CD14-positive monocyte (primary cell): ENCODE results near the gene ATXN1. TPM values are rescaled to one million over a fixed set of nuclear protein-coding genes. Genes with fewer than 3 reads are reported as not detected.

Experiments
- DNase-seq, 3 donors: peaks; one replicate each; pipeline ENCODE4 v3.0.0-alpha.2; 2011 to 2022
- H2AFZ ChIP-seq: 2 replicates; pipeline ENCODE4 v1.6.0; 2012; ENCODE audit warnings: mild to moderate bottlenecking, low read depth, low read length, inconsistent platforms; ENCODE audit not compliant: insufficient read depth, poor library complexity, severe bottlenecking
- H3K27ac ChIP-seq, 2 donors: 1 replicate in 1 of 2; 2 replicates in 1 of 2; pipeline ENCODE4 v1.5.1; 2012 to 2013; ENCODE audit warnings: low read length in 2 of 2, control low read depth in 1 of 2, inconsistent platforms in 1 of 2, low read depth in 1 of 2, mild to moderate bottlenecking in 1 of 2
- H3K27me3 ChIP-seq, 2 donors: one replicate each; pipeline versions ENCODE4 v1.6.0 to v1.6.1; 2011 to 2013; ENCODE audit warnings: low read length in 2 of 2; ENCODE audit not compliant: control insufficient read depth in 2 of 2, insufficient read depth in 2 of 2
- H3K36me3 ChIP-seq, 2 donors: replicated peaks in 1 of 2; 1 replicate in 1 of 2; 2 replicates in 1 of 2; pipeline versions ENCODE4 v1.5.1 to v1.6.1; 2012 to 2013; ENCODE audit warnings: low read length in 2 of 2, control low read depth in 1 of 2, inconsistent platforms in 1 of 2, mild to moderate bottlenecking in 1 of 2; ENCODE audit not compliant: insufficient read depth in 2 of 2, control insufficient read depth in 1 of 2
- H3K4me1 ChIP-seq, 2 donors: 1 replicate in 1 of 2; 2 replicates in 1 of 2; pipeline versions ENCODE4 v1.5.1 to v1.6.1; 2012 to 2013; ENCODE audit warnings: low read length in 2 of 2, control low read depth in 1 of 2, inconsistent platforms in 1 of 2, mild to moderate bottlenecking in 1 of 2, moderate library complexity in 1 of 2; ENCODE audit not compliant: insufficient read depth in 2 of 2, control insufficient read depth in 1 of 2
- H3K4me2 ChIP-seq: replicated peaks from 2 replicates; pipeline ENCODE3; 2012; ENCODE audit warnings: low read length, moderate library complexity, mild to moderate bottlenecking; ENCODE audit not compliant: poor library complexity, severe bottlenecking; ENCODE audit errors: extremely low read depth
- H3K4me3 ChIP-seq, 3 experiments: fragments of 200-600 bp in 1 of 3; sonication (generic) in 1 of 3; replicated peaks in 1 of 3; 1 replicate in 2 of 3; 2 replicates in 1 of 3; pipeline ENCODE4 v1.5.1; 2011 to 2013; ENCODE audit warnings: low read length in 3 of 3, mild to moderate bottlenecking in 3 of 3, control low read depth in 2 of 3, low read depth in 2 of 3, inconsistent platforms in 1 of 3, moderate library complexity in 1 of 3
- H3K79me2 ChIP-seq: 2 replicates; pipeline ENCODE4 v1.6.0; 2012; ENCODE audit warnings: mild to moderate bottlenecking, control low read depth, inconsistent platforms, low read length, moderate library complexity; ENCODE audit not compliant: insufficient read depth
- H3K9ac ChIP-seq: 2 replicates; pipeline ENCODE4 v1.6.0; 2017; ENCODE audit warnings: low read length, mild to moderate bottlenecking; ENCODE audit not compliant: insufficient read depth, poor library complexity, severe bottlenecking
- H3K9me3 ChIP-seq, 2 donors: replicated peaks in 1 of 2; 1 replicate in 1 of 2; 2 replicates in 1 of 2; pipeline versions ENCODE4 v1.5.1 to v1.6.1; 2012 to 2013; ENCODE audit warnings: low read length in 2 of 2, control low read depth in 1 of 2; ENCODE audit not compliant: control insufficient read depth in 1 of 2, insufficient read depth in 1 of 2
- H4K20me1 ChIP-seq: 2 replicates; pipeline ENCODE4 v1.6.0; 2012; ENCODE audit warnings: mild to moderate bottlenecking, low read length, control low read depth, moderate library complexity; ENCODE audit not compliant: insufficient read depth
- H3K27ac Mint-ChIP-seq, 7 donors: one replicate each; pipeline ENCODE4 v1.8.0; 2020; ENCODE audit warnings: mild to moderate bottlenecking in 7 of 7, mixed read lengths in 7 of 7, moderate library complexity in 6 of 7, inconsistent platforms in 2 of 7
- H3K27me3 Mint-ChIP-seq, 3 donors: one replicate each; pipeline ENCODE4 v1.8.0; 2021 to 2022; ENCODE audit warnings: low read depth in 3 of 3, mild to moderate bottlenecking in 3 of 3, mixed read lengths in 3 of 3, moderate library complexity in 3 of 3, inconsistent platforms in 1 of 3
- H3K36me3 Mint-ChIP-seq, 2 donors: one replicate each; pipeline ENCODE4 v1.8.0; 2020; ENCODE audit warnings: mixed read lengths in 2 of 2, inconsistent platforms in 1 of 2, mild to moderate bottlenecking in 1 of 2
- H3K4me1 Mint-ChIP-seq: one replicate; pipeline ENCODE4 v1.8.0; 2020; ENCODE audit warnings: mild to moderate bottlenecking, mixed read lengths
- H3K4me3 Mint-ChIP-seq, 2 donors: one replicate each; pipeline ENCODE4 v1.8.0; 2020; ENCODE audit warnings: mild to moderate bottlenecking in 2 of 2, mixed read lengths in 2 of 2, moderate library complexity in 1 of 2
- H3K9me3 Mint-ChIP-seq, 7 donors: one replicate each; pipeline ENCODE4 v1.8.0; 2020 to 2022; ENCODE audit warnings: mixed read lengths in 7 of 7, mild to moderate bottlenecking in 6 of 7, moderate library complexity in 6 of 7, inconsistent platforms in 2 of 7
- WGBS: methylation state at CpG from one replicate; pipeline ENCODE4 v1.1.5; 2013; ENCODE audit warnings: missing lambda C conversion rate; ENCODE audit not compliant: insufficient coverage; 5-methylcytosine and 5-hydroxymethylcytosine counted together
- intact Hi-C, 2 donors: fragments of 100-400 bp; cut with micrococcal nuclease; formaldehyde crosslinking; loops; one replicate each; pipeline versions ENCODE4 v1.15.0 to v1.15.1; 2023
- polyA plus RNA-seq, 3 donors: library from polyadenylated mRNA; depleted of rRNA in 1 of 3; unstranded in 2 of 3; stranded (reverse) in 1 of 3; fragments of 300-500 nt in 2 of 3; fragments of >200 nt in 1 of 3; fragmentation: Illumina TruSeq in 2 of 3; gene quantifications; 1 replicate in 2 of 3; 2 replicates in 1 of 3; pipeline ENCODE4 v1.2.3, GENCODE V29; 2012 to 2021
- TF ChIP-seq, protein P1 (sequence below): fragments of 200-600 bp; IDR thresholded peaks from one replicate; pipeline ENCODE4 v1.8.0; 2022; ENCODE audit warnings: antibody characterized with exemption, mild to moderate bottlenecking

Gene ATXN1
- polyA plus RNA-seq, 3 donors = 8.8 to 19.1 (median 10.9) TPM

DNA sequence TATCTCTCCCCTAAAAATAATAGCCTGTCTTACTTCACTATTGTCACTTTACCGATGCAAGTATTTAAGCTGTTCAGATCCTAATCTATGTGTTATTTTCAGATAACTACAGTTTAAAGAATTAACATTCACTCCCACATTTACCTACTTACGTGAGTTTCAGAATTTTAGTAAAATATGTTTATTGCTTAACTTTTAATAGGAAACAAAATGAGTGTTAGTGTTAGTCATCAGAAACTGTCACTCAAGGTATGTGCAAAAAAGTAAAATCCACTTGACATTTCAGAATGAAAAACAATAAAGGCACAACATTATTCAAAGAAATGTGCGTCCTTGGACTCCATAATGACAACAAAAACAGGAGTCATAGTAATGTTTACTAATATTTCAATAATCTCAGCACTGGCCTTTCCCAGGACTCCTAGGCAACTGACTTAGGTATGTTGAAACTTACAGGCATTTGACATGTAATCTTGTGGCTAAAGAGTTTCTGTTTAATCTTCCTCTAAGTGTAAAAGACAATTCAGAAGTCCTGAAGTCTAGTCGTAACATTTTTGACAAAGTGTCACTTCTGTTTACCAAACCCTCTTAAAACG, 4.5 kb downstream of the ATXN1 start:
- peak overlapping the region; percentile 62 to 81 (median 68) for H3K27ac Mint-ChIP-seq
- peak; percentile 32 to 71 (median 69) for DNase-seq
- H3K36me3 Mint-ChIP-seq = peaks cover 14 to 22% of the 10 kb centered on the region in 2 donors
- H3K9me3 Mint-ChIP-seq = no peaks in the 10 kb centered on the region
- TF ChIP-seq, protein P1, sequence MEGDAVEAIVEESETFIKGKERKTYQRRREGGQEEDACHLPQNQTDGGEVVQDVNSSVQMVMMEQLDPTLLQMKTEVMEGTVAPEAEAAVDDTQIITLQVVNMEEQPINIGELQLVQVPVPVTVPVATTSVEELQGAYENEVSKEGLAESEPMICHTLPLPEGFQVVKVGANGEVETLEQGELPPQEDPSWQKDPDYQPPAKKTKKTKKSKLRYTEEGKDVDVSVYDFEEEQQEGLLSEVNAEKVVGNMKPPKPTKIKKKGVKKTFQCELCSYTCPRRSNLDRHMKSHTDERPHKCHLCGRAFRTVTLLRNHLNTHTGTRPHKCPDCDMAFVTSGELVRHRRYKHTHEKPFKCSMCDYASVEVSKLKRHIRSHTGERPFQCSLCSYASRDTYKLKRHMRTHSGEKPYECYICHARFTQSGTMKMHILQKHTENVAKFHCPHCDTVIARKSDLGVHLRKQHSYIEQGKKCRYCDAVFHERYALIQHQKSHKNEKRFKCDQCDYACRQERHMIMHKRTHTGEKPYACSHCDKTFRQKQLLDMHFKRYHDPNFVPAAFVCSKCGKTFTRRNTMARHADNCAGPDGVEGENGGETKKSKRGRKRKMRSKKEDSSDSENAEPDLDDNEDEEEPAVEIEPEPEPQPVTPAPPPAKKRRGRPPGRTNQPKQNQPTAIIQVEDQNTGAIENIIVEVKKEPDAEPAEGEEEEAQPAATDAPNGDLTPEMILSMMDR = no peak
- Histone ChIP-seq H3K9me3 (no peaks in the 10 kb centered on the region), H3K4me3 (no peak overlapping the region), H3K4me1 (peaks cover 42 to 71% of the 10 kb centered on the region in 2 donors), H3K36me3 (no peaks in the 10 kb centered on the region), H4K20me1 (peaks cover 39% of the 10 kb centered on the region), H3K27me3 (no peaks in the 10 kb centered on the region), H3K27ac (peak overlapping the region in 1 of 2 donors; percentile 66), H2AFZ (no peak overlapping the region), H3K79me2 (peaks cover 81% of the 10 kb centered on the region), H3K4me2 (peak overlapping the region; percentile 6), H3K9ac (no peak overlapping the region)
- intact Hi-C loops = loop anchor here in 1 of 2 donors (5.0 kb wide), 1 partner anchor 169 kb away; no protein-coding TSS in a partner anchor
- H3K4me3 Mint-ChIP-seq = no peak overlapping the region
- no peaks in the 10 kb centered on the region for H3K27me3 Mint-ChIP-seq
- WGBS = 0% methylated on average over 1 of the region's 5 CpGs
- peaks cover 64% of the 10 kb centered on the region for H3K4me1 Mint-ChIP-seq

GRCh38 chr6:16755544-16755943, 5.7 kb downstream of the ATXN1 start:
- Mint-ChIP-seq H3K9me3 (no peaks in the 10 kb centered on the region), H3K4me1 (peaks cover 74% of the 10 kb centered on the region), H3K27me3 (no peaks in the 10 kb centered on the region), H3K27ac (peak overlapping the region in 1 of 7 donors; percentile 41), H3K4me3 (no peak overlapping the region), H3K36me3 (peaks cover 21 to 34% of the 10 kb centered on the region in 2 donors)
- Histone ChIP-seq H3K4me3 (no peak overlapping the region), H3K27ac (no peak overlapping the region), H3K9ac (no peak overlapping the region), H3K9me3 (no peaks in the 10 kb centered on the region), H3K79me2 (peaks cover 88% of the 10 kb centered on the region), H3K4me2 (no peak overlapping the region), H3K36me3 (peaks cover 0 to 4% of the 10 kb centered on the region in 2 donors), H3K27me3 (no peaks in the 10 kb centered on the region), H2AFZ (no peak overlapping the region), H3K4me1 (peaks cover 46 to 80% of the 10 kb centered on the region in 2 donors), H4K20me1 (peaks cover 39% of the 10 kb centered on the region)
- TF ChIP-seq, protein P1 = no peak
- DNase-seq = no peak
- WGBS = no CpG with 5 or more reads among the region's 3 CpGs
- intact Hi-C loops = loop anchor here in 1 of 2 donors (5.0 kb wide), 1 partner anchor 168 kb away; no protein-coding TSS in a partner anchor
